ENCODE measurements around the gene MTR. TPM values are rescaled to one million over a fixed set of nuclear protein-coding genes. Genes with fewer than 3 reads are reported as not detected.

MTR gene
- total RNA-seq, 1 experiment from 2014 or later, result 24.6 TPM

DNA sequence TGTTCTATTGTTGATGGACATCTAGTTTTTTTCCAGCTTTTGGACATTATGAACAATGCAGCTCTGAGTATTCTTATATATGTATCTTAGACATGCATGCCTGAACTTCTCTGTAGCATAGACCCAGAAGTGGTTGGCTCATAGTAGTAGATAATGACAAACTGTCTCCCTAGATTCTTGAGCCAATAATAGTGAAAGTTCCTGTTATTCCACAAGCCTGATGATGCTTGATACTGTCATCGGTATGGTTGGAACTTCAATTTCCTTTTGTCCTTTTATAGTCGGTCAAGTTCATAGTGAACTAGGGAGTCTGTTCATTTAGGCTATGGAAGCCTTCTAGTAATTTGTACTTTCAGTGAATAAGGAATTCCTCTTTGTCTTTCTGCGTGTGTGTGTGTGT is 56.8 kb downstream of the MTR start:
- CTCF ChIA-PET, result no interaction called here
- RAD21 ChIA-PET (ENCODE audit: low non-redundant PET in 1 of 2, low total read pairs in 2 of 2, uncharacterized antibody in 2 of 2, unreplicated experiment in 2 of 2), result no interaction called here
- H3K36me3 ChIP-seq (ENCODE audit: control insufficient read depth in 1 of 2, insufficient read depth in 2 of 2, low read length in 2 of 2), result peaks cover 0 to 15% of the 10 kb centered on the region in 2 experiments; a peak in 3 of 4 replicates
- 0 out of 2 replicates have a peak, but pooled peaks cover 2% of the 10 kb centered on the region for H4K20me1 ChIP-seq (ENCODE audit: insufficient read depth)
- POLR2A ChIA-PET, result no interaction called here
- no peaks in the 10 kb centered on the region for H3K9me2 ChIP-seq (ENCODE audit: insufficient read depth)
- no peak for TF ChIP-seq CBX3 (IDR thresholded peaks at IDR 0.05; ENCODE audit: low read depth)
- TF ChIP-seq JUND (IDR thresholded peaks at IDR 0.05), result no peak
- TF ChIP-seq, protein P1, sequence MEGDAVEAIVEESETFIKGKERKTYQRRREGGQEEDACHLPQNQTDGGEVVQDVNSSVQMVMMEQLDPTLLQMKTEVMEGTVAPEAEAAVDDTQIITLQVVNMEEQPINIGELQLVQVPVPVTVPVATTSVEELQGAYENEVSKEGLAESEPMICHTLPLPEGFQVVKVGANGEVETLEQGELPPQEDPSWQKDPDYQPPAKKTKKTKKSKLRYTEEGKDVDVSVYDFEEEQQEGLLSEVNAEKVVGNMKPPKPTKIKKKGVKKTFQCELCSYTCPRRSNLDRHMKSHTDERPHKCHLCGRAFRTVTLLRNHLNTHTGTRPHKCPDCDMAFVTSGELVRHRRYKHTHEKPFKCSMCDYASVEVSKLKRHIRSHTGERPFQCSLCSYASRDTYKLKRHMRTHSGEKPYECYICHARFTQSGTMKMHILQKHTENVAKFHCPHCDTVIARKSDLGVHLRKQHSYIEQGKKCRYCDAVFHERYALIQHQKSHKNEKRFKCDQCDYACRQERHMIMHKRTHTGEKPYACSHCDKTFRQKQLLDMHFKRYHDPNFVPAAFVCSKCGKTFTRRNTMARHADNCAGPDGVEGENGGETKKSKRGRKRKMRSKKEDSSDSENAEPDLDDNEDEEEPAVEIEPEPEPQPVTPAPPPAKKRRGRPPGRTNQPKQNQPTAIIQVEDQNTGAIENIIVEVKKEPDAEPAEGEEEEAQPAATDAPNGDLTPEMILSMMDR (IDR thresholded peaks at IDR 0.05 in 2 of 3, conservative IDR thresholded peaks at IDR 0.05 in 1 of 3; ENCODE audit: borderline replicate concordance in 1 of 3, insufficient read depth in 1 of 3, low read depth in 2 of 3, low read length in 2 of 3), result no peak
- TF ChIP-seq POLR2AphosphoS5 (IDR thresholded peaks at IDR 0.05; ENCODE audit: low read depth, low read length), result no peak
- TF ChIP-seq YY1 (IDR thresholded peaks at IDR 0.05; ENCODE audit: extremely low read depth, insufficient replicate concordance, low read depth, low read length), result no peak
- TF ChIP-seq POLR2A (IDR thresholded peaks at IDR 0.05; ENCODE audit: borderline replicate concordance, extremely low read depth, insufficient read depth, insufficient read length), result no peak
- no peak for TF ChIP-seq EZH2 (IDR thresholded peaks at IDR 0.05)
- no peak for TF ChIP-seq ZNF274 (IDR thresholded peaks at IDR 0.05; ENCODE audit: low read depth, low read length)
- TF ChIP-seq, protein P2, sequence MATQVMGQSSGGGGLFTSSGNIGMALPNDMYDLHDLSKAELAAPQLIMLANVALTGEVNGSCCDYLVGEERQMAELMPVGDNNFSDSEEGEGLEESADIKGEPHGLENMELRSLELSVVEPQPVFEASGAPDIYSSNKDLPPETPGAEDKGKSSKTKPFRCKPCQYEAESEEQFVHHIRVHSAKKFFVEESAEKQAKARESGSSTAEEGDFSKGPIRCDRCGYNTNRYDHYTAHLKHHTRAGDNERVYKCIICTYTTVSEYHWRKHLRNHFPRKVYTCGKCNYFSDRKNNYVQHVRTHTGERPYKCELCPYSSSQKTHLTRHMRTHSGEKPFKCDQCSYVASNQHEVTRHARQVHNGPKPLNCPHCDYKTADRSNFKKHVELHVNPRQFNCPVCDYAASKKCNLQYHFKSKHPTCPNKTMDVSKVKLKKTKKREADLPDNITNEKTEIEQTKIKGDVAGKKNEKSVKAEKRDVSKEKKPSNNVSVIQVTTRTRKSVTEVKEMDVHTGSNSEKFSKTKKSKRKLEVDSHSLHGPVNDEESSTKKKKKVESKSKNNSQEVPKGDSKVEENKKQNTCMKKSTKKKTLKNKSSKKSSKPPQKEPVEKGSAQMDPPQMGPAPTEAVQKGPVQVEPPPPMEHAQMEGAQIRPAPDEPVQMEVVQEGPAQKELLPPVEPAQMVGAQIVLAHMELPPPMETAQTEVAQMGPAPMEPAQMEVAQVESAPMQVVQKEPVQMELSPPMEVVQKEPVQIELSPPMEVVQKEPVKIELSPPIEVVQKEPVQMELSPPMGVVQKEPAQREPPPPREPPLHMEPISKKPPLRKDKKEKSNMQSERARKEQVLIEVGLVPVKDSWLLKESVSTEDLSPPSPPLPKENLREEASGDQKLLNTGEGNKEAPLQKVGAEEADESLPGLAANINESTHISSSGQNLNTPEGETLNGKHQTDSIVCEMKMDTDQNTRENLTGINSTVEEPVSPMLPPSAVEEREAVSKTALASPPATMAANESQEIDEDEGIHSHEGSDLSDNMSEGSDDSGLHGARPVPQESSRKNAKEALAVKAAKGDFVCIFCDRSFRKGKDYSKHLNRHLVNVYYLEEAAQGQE (IDR thresholded peaks at IDR 0.05; ENCODE audit: low read depth), result no peak
- TF ChIP-seq, protein P3, sequence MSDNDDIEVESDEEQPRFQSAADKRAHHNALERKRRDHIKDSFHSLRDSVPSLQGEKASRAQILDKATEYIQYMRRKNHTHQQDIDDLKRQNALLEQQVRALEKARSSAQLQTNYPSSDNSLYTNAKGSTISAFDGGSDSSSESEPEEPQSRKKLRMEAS (IDR thresholded peaks at IDR 0.05), result no peak
- no peak for TF ChIP-seq TCF7L2 (IDR thresholded peaks at IDR 0.05; ENCODE audit: borderline replicate concordance, extremely low read depth, insufficient read depth, insufficient read length)
- no peak for TF ChIP-seq CEBPB (IDR thresholded peaks at IDR 0.05; ENCODE audit: low read depth)
- TF ChIP-seq, protein P4, sequence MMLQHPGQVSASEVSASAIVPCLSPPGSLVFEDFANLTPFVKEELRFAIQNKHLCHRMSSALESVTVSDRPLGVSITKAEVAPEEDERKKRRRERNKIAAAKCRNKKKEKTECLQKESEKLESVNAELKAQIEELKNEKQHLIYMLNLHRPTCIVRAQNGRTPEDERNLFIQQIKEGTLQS (IDR thresholded peaks at IDR 0.05), result no peak
- TF ChIP-seq SIN3A (IDR thresholded peaks at IDR 0.05; ENCODE audit: low read depth), result no peak
- no TSS peak for BruUV-seq (replicated peaks)
- H3K4me2 ChIP-seq (ENCODE audit: low read length), result no peak overlapping the region
- H3K27me3 ChIP-seq (ENCODE audit: insufficient read depth, low read length), result no peaks in the 10 kb centered on the region
- no peak for ATAC-seq
- 0 out of 4 replicates have a peak, but pooled peaks cover 0 to 3% of the 10 kb centered on the region in 2 experiments for H3K4me1 ChIP-seq (ENCODE audit: control insufficient read depth in 1 of 2, insufficient read depth in 2 of 2, low read length in 2 of 2)
- no peak overlapping the region for H3K27ac ChIP-seq (ENCODE audit: low read depth, low read length)
- DNase-seq (ENCODE audit: low read depth, low spot score), result no peak
- no peaks in the 10 kb centered on the region for H3K9me3 ChIP-seq (ENCODE audit: control insufficient read depth in 1 of 2, insufficient read depth in 1 of 2, low read depth in 1 of 2, low read length in 2 of 2)
- H3K4me3 ChIP-seq (replicated peaks in 1 of 2; ENCODE audit: low read depth in 1 of 2, low read length in 2 of 2), result no peak overlapping the region
- H3K9ac ChIP-seq (ENCODE audit: low read length), result no peak overlapping the region
- no peaks in the 10 kb centered on the region for H3K79me2 ChIP-seq (ENCODE audit: insufficient read depth, low read length)
- intact Hi-C loops (cut with micrococcal nuclease), result no loop called here
- H2AFZ ChIP-seq (ENCODE audit: low read depth, low read length, poor library complexity, severe bottlenecking), result no peak overlapping the region

Measured in HCT116 (cell line).